Activated T-cell treated with anti-CD3 and anti-CD28 coated beads, Interleukin-2, amount 50 U/mL, for 4 hours (primary cell): ENCODE data around the gene TUBGCP2. TPM values are rescaled to one million over a fixed set of nuclear protein-coding genes. Genes with fewer than 3 reads are reported as not detected.

ENCODE experiments used
- ATAC-seq, 2 donors: fragments of 200-7000 bp; cut with Tn5 transposase; one replicate each; pipeline ENCODE4 v1.10.0; 2021
- DNase-seq: peaks from one replicate; pipeline ENCODE4 v3.0.0-alpha.2; 2020
- H3K27me3 Mint-ChIP-seq: one replicate; pipeline ENCODE4 v1.8.0; 2021; ENCODE audit warnings: low read depth, mixed read lengths
- H3K36me3 Mint-ChIP-seq: one replicate; pipeline ENCODE4 v1.8.0; 2022; ENCODE audit warnings: mixed read lengths; ENCODE audit not compliant: insufficient read depth
- H3K4me1 Mint-ChIP-seq: one replicate; pipeline ENCODE4 v1.8.0; 2021; ENCODE audit warnings: low read depth, mixed read lengths
- H3K4me3 Mint-ChIP-seq: one replicate; pipeline ENCODE4 v1.8.0; 2021; ENCODE audit warnings: mild to moderate bottlenecking, moderate library complexity, mixed read lengths
- H3K9me3 Mint-ChIP-seq: one replicate; pipeline ENCODE4 v1.8.0; 2021; ENCODE audit warnings: mixed read lengths
- total RNA-seq, 3 donors: library from RNA; stranded (reverse); gene quantifications; one replicate each; pipeline ENCODE4 v1.2.1, GENCODE V29; 2021

The TUBGCP2 gene
- total RNA-seq, 3 donors from 2014 or later, result 59.6 to 67.9 (median 62.6) TPM

DNA sequence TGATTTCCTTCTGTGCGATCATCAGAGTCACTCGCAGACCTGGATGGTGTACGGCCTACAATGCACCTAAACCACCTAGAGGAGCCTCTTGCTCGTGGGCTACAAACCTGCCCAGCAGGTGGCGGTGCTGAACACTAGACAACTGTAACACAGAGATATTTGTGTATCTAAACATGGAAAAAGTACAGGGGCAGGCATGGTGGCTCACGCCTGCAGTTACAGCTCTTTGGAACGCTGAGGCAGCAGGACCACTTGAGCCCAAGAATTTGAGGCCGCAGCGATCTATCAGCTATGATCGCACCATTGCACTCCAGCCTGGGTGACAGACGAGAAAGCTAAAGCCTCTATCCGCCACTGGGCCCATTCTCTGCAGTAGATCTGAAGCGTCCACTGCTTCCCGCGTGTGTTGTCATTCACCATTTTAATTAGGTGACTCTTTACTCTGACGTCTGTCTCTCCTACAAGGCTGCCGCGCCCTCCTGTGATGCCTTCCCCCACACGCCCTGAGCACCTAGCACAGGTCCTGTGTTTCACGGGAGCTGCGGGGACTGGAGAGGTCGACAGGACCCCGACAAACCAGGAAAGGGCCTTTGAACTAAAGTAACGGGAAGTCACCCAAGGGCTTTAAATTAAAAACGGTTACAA lies 774 bp downstream of the TUBGCP2 start:
- Mint-ChIP-seq H3K27me3 (no peaks in the 10 kb centered on the region), H3K9me3 (no peaks in the 10 kb centered on the region), H3K4me3 (peak overlapping the region; percentile 99), H3K4me1 (peaks cover 35% of the 10 kb centered on the region), H3K36me3 (peaks cover 12% of the 10 kb centered on the region)
- DNase-seq (peak; percentile 84), ATAC-seq (peak; percentile 55 to 61)

DNA sequence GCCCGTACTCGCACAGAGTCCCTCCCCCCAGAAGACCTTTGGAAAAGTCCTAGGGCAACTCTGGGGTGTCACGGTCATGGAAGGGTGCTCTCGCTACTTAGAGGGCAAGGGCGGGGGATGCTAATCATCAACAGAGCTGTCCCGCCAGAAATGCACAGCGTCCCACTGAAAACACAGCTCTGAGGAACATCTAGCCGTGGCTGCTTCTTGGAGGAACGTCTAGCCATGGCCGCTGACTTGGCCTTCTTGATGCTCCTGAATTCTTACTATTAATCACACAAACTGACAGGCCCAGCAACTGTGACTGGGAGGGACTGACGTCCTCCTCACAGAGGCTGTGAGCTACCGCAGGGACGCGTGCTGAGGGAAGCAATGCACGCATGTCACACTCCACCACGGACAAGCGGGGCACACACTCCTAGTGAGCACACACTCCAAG lies 1.7 kb downstream of the TUBGCP2 start:
- H3K36me3 Mint-ChIP-seq, result peaks cover 10% of the 10 kb centered on the region
- H3K4me3 Mint-ChIP-seq, result peak overlapping the region; percentile 63
- no peaks in the 10 kb centered on the region for H3K27me3 Mint-ChIP-seq
- H3K4me1 Mint-ChIP-seq, result peaks cover 39% of the 10 kb centered on the region
- H3K9me3 Mint-ChIP-seq, result no peaks in the 10 kb centered on the region
- ATAC-seq, result no peak
- no peak for DNase-seq

DNA sequence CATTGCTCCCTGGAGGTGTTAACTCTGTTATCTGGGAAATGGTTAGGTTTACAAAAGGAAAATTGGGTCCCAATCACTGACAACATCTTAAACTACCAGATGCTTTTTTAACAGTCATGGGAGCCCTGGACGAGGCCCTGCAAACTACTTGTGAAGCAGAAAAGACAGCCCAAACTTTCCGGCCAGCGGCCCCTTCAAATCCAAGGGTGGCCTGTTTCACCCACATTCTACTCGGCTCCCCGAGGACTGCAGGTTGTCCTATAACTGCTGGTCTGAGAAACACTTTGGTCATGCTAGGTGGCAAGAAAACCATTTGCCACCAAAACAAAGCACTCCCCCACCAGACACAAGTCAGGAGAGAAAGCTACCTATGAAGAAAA lies 2.6 kb downstream of the TUBGCP2 start:
- Mint-ChIP-seq H3K27me3 (no peaks in the 10 kb centered on the region), H3K4me1 (peaks cover 39% of the 10 kb centered on the region)
- ATAC-seq, result no peak

GRCh38 chr10:133303206-133303605 lies 5.5 kb downstream of the TUBGCP2 start:
- ATAC-seq, result no peak
- Mint-ChIP-seq H3K36me3 (peaks cover 24% of the 10 kb centered on the region), H3K4me1 (peaks cover 39% of the 10 kb centered on the region), H3K9me3 (no peaks in the 10 kb centered on the region), H3K27me3 (no peaks in the 10 kb centered on the region), H3K4me3 (no peak overlapping the region)
- DNase-seq, result no peak

More for the DNA sequence above, 2.6 kb downstream of the TUBGCP2 start:
- Mint-ChIP-seq H3K36me3 (peaks cover 10% of the 10 kb centered on the region), H3K4me3 (peak overlapping the region; percentile 19), H3K9me3 (no peaks in the 10 kb centered on the region)
- no peak for DNase-seq

DNA sequence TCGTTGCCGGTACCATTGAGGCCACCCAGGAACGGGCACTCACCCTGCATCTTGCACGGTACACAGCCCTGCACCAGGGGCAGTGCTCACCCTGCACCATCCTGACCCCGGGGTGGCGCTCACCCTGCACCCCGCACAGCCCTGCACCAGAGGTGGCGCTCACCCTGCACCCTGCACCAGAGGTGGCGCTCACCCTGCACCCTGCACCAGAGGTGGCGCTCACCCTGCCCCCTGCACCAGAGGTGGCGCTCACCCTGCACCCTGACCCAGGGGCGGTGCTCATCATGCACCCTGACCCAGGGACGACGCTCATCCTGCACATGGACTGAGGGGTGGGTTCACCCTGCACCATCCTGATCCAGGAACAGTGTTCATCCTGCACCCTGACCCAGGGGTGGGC lies 6.4 kb downstream of the TUBGCP2 start:
- ATAC-seq (no peak), DNase-seq (no peak)
- H3K4me3 Mint-ChIP-seq, result no peak overlapping the region
- H3K9me3 Mint-ChIP-seq, result no peaks in the 10 kb centered on the region
- H3K4me1 Mint-ChIP-seq, result peaks cover 32% of the 10 kb centered on the region
- H3K27me3 Mint-ChIP-seq, result no peaks in the 10 kb centered on the region
- peaks cover 34% of the 10 kb centered on the region for H3K36me3 Mint-ChIP-seq

DNA sequence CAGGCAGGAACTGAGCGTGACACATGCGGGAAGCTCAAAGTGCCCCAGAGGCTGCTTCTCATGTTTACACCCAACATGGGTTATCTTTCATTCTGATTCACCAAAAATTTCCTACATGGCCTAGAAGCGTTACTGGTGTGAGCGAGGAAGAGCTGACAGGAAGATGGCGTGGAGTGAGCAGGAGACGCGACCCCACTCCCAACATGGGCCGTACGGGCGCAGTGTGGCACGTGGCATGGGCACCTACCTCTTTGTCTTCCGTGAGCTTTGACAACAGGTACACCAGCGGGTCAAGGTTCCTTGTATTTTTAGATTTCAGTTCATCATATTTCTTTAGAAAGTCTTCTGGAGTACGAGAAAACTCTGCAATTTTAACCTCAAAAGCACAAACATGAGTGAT lies 8.9 kb downstream of the TUBGCP2 start:
- ATAC-seq (no peak), DNase-seq (no peak)
- H3K4me3 Mint-ChIP-seq, result no peak overlapping the region
- H3K36me3 Mint-ChIP-seq, result peaks cover 31% of the 10 kb centered on the region
- no peaks in the 10 kb centered on the region for H3K9me3 Mint-ChIP-seq
- peaks cover 13% of the 10 kb centered on the region for H3K4me1 Mint-ChIP-seq
- H3K27me3 Mint-ChIP-seq, result no peaks in the 10 kb centered on the region

GRCh38 chr10:133299224-133299623 lies 9.4 kb downstream of the TUBGCP2 start:
- H3K36me3 Mint-ChIP-seq, result peaks cover 34% of the 10 kb centered on the region
- no peaks in the 10 kb centered on the region for H3K27me3 Mint-ChIP-seq
- DNase-seq, result no peak
- no peak for ATAC-seq
- H3K4me1 Mint-ChIP-seq, result peaks cover 11% of the 10 kb centered on the region
- no peak overlapping the region for H3K4me3 Mint-ChIP-seq
- no peaks in the 10 kb centered on the region for H3K9me3 Mint-ChIP-seq

GRCh38 chr10:133298466-133298865 lies 10.2 kb downstream of the TUBGCP2 start:
- no peak for ATAC-seq
- H3K4me3 Mint-ChIP-seq, result no peak overlapping the region
- peaks cover 5% of the 10 kb centered on the region for H3K4me1 Mint-ChIP-seq
- no peaks in the 10 kb centered on the region for H3K27me3 Mint-ChIP-seq
- DNase-seq, result no peak
- peaks cover 37% of the 10 kb centered on the region for H3K36me3 Mint-ChIP-seq
- H3K9me3 Mint-ChIP-seq, result no peaks in the 10 kb centered on the region

DNA sequence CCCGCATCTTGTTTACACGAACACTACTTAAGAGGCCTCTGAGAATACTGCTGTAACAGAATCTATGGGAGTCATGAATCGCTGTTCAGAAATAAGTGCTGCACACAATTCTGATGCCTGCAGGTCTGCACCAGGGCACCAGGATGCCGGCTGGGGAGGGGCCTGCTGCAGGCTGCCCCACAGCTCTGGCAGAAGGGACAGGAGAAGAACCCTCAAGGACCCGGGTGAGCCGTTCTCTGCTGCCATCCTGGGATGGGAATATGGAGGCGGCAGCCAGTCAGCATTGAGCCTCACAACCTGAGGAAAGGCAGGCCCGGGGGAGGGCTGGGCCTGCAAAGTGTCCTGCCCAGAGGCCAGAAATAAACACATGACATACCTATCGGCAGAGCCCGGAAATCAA lies 11.2 kb downstream of the TUBGCP2 start:
- Mint-ChIP-seq H3K9me3 (no peaks in the 10 kb centered on the region), H3K4me3 (no peak overlapping the region), H3K27me3 (no peaks in the 10 kb centered on the region), H3K36me3 (peaks cover 37% of the 10 kb centered on the region), H3K4me1 (peaks cover 1% of the 10 kb centered on the region)
- DNase-seq, result no peak
- no peak for ATAC-seq

DNA sequence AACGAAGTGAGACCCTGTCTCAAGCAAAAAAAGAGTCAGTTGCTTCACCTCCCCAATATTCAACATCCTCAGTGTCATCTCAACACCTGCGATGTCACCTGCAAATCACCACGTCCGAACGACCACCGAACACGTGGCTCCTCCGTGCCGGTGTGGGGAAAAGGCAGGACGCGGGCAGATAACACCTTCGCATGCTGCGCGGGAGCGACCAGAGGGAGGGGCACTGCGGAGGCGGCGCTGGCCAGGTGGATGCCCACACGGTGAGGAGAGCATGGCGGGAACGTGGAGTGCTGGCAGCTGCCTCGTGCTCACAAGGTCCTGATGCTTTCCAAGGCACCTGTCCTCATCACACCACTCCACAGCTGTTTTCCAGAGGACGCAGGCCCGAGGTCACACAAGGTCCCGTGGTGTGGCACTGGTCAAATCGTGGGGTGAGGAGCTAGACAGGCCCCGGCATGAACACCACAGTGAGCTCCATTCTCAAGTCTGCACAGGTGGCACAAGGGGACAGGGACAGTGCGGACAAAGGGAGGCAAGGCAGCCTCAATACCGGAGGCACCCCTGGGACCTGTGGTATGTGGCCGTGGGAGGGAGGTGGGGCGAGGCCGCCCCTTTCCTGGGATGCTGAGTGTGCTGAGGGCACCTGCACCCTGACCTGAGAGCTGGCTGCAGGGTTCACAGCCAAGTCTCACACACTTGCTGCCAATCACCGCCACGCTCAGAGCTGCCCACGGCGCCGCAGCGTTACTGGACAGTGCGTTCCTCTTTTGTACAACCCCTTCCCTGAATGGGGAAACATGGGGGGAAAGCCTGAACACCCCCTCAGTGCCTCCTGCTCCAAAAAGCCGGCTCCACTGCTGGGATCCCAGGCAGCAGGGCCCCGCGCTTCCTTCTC lies 13.0 kb downstream of the TUBGCP2 start:
- DNase-seq (no peak), ATAC-seq (no peak)
- no peak overlapping the region for H3K4me3 Mint-ChIP-seq
- H3K4me1 Mint-ChIP-seq, result no peaks in the 10 kb centered on the region
- no peaks in the 10 kb centered on the region for H3K27me3 Mint-ChIP-seq
- no peaks in the 10 kb centered on the region for H3K9me3 Mint-ChIP-seq
- peaks cover 39% of the 10 kb centered on the region for H3K36me3 Mint-ChIP-seq

- H3K4me1 Mint-ChIP-seq, result no peaks in the 10 kb centered on the region
- H3K27me3 Mint-ChIP-seq, result no peaks in the 10 kb centered on the region
- H3K4me3 Mint-ChIP-seq, result no peak overlapping the region
- no peaks in the 10 kb centered on the region for H3K9me3 Mint-ChIP-seq
- ATAC-seq (no peak), DNase-seq (no peak)
- peaks cover 35% of the 10 kb centered on the region for H3K36me3 Mint-ChIP-seq
These were observed 14.5 kb downstream of the TUBGCP2 start for GRCh38 chr10:133294189-133294588.

- H3K36me3 Mint-ChIP-seq, result peaks cover 36% of the 10 kb centered on the region
- no peaks in the 10 kb centered on the region for H3K9me3 Mint-ChIP-seq
- H3K4me1 Mint-ChIP-seq, result no peaks in the 10 kb centered on the region
- no peak overlapping the region for H3K4me3 Mint-ChIP-seq
- no peak for ATAC-seq
- no peak for DNase-seq
- H3K27me3 Mint-ChIP-seq, result no peaks in the 10 kb centered on the region
These were observed 14.9 kb downstream of the TUBGCP2 start for GRCh38 chr10:133293810-133294119.

- Mint-ChIP-seq H3K4me1 (no peaks in the 10 kb centered on the region), H3K9me3 (no peaks in the 10 kb centered on the region), H3K36me3 (peaks cover 31% of the 10 kb centered on the region), H3K4me3 (no peak overlapping the region), H3K27me3 (no peaks in the 10 kb centered on the region)
- peak in 1 of 2 donors; percentile 46 for ATAC-seq
- no peak for DNase-seq
These were observed 15.5 kb downstream of the TUBGCP2 start for GRCh38 chr10:133292919-133293809.

DNA sequence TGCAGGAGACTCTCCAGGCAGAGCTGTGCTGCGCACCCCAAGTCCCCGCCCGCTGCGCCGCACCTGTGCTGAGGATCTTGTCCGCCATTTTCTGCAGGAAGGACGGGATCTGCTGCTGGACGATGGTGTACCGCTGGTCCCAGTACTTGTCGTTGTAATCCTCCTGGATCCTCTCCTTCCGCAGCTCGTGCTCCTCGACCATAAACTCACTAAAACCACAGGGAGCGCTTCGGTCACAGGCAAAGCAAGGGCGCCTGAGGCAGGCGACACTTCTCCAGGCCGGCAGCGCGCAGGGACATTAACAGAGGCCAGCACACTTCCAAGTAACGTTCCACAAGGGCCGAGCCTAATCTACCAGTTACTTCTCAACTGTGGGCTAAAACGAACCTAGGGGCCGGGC lies 18.9 kb downstream of the TUBGCP2 start:
- DNase-seq (no peak), ATAC-seq (no peak)
- H3K9me3 Mint-ChIP-seq, result no peaks in the 10 kb centered on the region
- peaks cover 1% of the 10 kb centered on the region for H3K4me1 Mint-ChIP-seq
- H3K36me3 Mint-ChIP-seq, result peaks cover 41% of the 10 kb centered on the region
- no peak overlapping the region for H3K4me3 Mint-ChIP-seq
- no peaks in the 10 kb centered on the region for H3K27me3 Mint-ChIP-seq
